Measurements from ENCODE around the gene SUMO3.

Gene SUMO3

DNA sequence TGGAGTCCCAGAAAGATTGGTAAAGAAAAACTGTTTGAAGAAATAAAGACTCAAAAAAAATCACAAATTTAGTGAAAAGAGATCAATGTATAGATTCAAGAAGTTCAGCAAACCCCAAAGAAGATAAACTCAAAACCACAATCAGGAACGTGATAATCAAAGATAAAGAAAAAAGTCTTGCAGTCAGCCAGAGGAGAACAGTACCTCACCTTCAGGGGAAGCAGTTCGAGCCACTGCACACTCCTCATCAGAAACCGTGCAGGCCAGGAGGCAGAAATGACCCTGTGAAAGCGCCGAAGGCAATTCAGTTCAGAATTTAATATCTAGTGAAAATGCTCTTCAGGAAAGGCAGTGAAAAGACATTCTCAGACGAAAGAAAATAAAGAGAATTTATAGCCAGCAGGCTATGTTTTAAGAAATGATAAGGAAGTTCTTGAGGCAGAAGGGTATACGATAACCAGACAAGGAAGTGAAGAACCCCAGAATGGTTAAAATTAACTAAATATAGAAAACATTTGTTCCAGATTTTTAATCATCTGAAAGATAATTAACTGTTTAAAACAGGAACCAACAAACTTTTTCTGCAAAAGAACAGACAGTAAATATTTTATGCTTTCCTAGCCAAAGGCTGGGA lies 13.5 kb upstream of the SUMO3 start:
- H3K27ac ChIP-seq (replicated peaks) = no peak overlapping the region
- no peak for TF ChIP-seq CTCF (IDR thresholded peaks at IDR 0.05; ENCODE audit: insufficient read depth, low read length)
- no peak for TF ChIP-seq REST (IDR thresholded peaks at IDR 0.05; ENCODE audit: insufficient replicate concordance, low read depth)
- no peak for TF ChIP-seq POLR2AphosphoS5 (IDR thresholded peaks at IDR 0.05; ENCODE audit: low read depth)
- TF ChIP-seq SPI1 (IDR thresholded peaks at IDR 0.05; ENCODE audit: borderline replicate concordance, low read depth) = no peak
- TF ChIP-seq GABPA (IDR thresholded peaks at IDR 0.05; ENCODE audit: low read depth) = no peak
- no peak for DNase-seq (ENCODE audit: low read depth in 1 of 2, low spot score in 1 of 2)
- H3K27me3 ChIP-seq (ENCODE audit: insufficient read depth, poor library complexity, severe bottlenecking) = no peaks in the 10 kb centered on the region
- H3K4me3 ChIP-seq (replicated peaks; ENCODE audit: insufficient read depth, low read length) = no peak overlapping the region

- Histone ChIP-seq H3K27ac (replicated peaks) (no peak overlapping the region), H3K27me3 (ENCODE audit: insufficient read depth, poor library complexity, severe bottlenecking) (no peaks in the 10 kb centered on the region), H3K4me3 (replicated peaks; ENCODE audit: insufficient read depth, low read length) (no peak overlapping the region)
- no peak for DNase-seq (ENCODE audit: low read depth in 1 of 2, low spot score in 1 of 2)
- TF ChIP-seq SPI1 (IDR thresholded peaks at IDR 0.05; ENCODE audit: borderline replicate concordance, low read depth) (no peak), CTCF (IDR thresholded peaks at IDR 0.05; ENCODE audit: insufficient read depth, low read length) (no peak)
Measured at GRCh38 chr21:44829507-44830092, 11.7 kb upstream of the SUMO3 start.

- Histone ChIP-seq H3K4me3 (replicated peaks; ENCODE audit: insufficient read depth, low read length) (no peak overlapping the region), H3K27ac (replicated peaks) (no peak overlapping the region), H3K27me3 (ENCODE audit: insufficient read depth, poor library complexity, severe bottlenecking) (no peaks in the 10 kb centered on the region)
- TF ChIP-seq CTCF (IDR thresholded peaks at IDR 0.05; ENCODE audit: insufficient read depth, low read length) = no peak
- no peak for DNase-seq (ENCODE audit: low read depth in 1 of 2, low spot score in 1 of 2)
Measured at GRCh38 chr21:44828362-44829056, 10.6 kb upstream of the SUMO3 start.

GRCh38 chr21:44823179-44823660 lies 5.4 kb upstream of the SUMO3 start:
- TF ChIP-seq POLR2AphosphoS5 (IDR thresholded peaks at IDR 0.05; ENCODE audit: low read depth) (no peak), CTCF (IDR thresholded peaks at IDR 0.05; ENCODE audit: insufficient read depth, low read length) (no peak)
- peak in 1 of 2 experiments; percentile 16 for DNase-seq (ENCODE audit: low read depth in 1 of 2, low spot score in 1 of 2)
- no peak overlapping the region for H3K4me3 ChIP-seq (replicated peaks; ENCODE audit: insufficient read depth, low read length)
- no peaks in the 10 kb centered on the region for H3K27me3 ChIP-seq (ENCODE audit: insufficient read depth, poor library complexity, severe bottlenecking)
- no peak overlapping the region for H3K27ac ChIP-seq (replicated peaks)

Data from HL-60 (cell line).